B cell (primary cell): ENCODE data around the gene DIS3. TPM values are rescaled to one million over a fixed set of nuclear protein-coding genes. Genes with fewer than 3 reads are reported as not detected.

Experiments used
- ATAC-seq: fragments of 200-7000 bp; cut with Tn5 transposase; one replicate; pipeline ENCODE4 v1.10.0; 2021; ENCODE audit warnings: low read depth, mild to moderate bottlenecking, moderate number of reproducible peaks, moderate library complexity
- CTCF ChIA-PET: fragments of 350-600 bp; sonication (Branson Sonifier 250); formaldehyde crosslinking; loops from one replicate; lab custom pipeline; 2021; ENCODE audit warnings: antibody characterized with exemption, inconsistent platforms; lab: Charles Lee
- POLR2A ChIA-PET: fragments of 350-600 bp; sonication (Branson Sonifier 250); formaldehyde crosslinking; loops from one replicate; lab custom pipeline; 2021; ENCODE audit warnings: antibody characterized with exemption; lab: Charles Lee
- DNase-seq: peaks from one replicate; pipeline ENCODE4 v3.0.0; 2013
- H2AFZ ChIP-seq: 2 replicates; pipeline ENCODE4 v1.6.1; 2012; ENCODE audit warnings: mild to moderate bottlenecking, low read depth, low read length; ENCODE audit not compliant: insufficient read depth, poor library complexity, severe bottlenecking
- H3K27ac ChIP-seq, 2 donors: 1 replicate in 1 of 2; 2 replicates in 1 of 2; pipeline ENCODE4 v1.5.1; 2012 to 2013; ENCODE audit warnings: low read length in 2 of 2, mild to moderate bottlenecking in 2 of 2, moderate library complexity in 1 of 2
- H3K27me3 ChIP-seq, 4 experiments: fragments of 200-600 bp in 1 of 4; sonication (generic) in 1 of 4; replicated peaks in 1 of 4; 1 replicate in 2 of 4; 2 replicates in 2 of 4; pipeline versions ENCODE4 v1.6.1 to v1.7.0; 2013 to 2016; ENCODE audit warnings: low read length in 3 of 4, mild to moderate bottlenecking in 2 of 4, mixed read lengths in 1 of 4, moderate library complexity in 1 of 4; ENCODE audit not compliant: insufficient read depth in 4 of 4, control insufficient read depth in 3 of 4; ENCODE audit errors: control extremely low read depth in 1 of 4
- H3K36me3 ChIP-seq, 2 experiments: replicated peaks in 1 of 2; 1 replicate in 1 of 2; 2 replicates in 1 of 2; pipeline versions ENCODE4 v1.6.1 to v1.7.1; 2013; ENCODE audit warnings: low read length in 1 of 2; ENCODE audit not compliant: insufficient read depth in 2 of 2, control insufficient read depth in 1 of 2; ENCODE audit errors: control extremely low read depth in 1 of 2, extremely low read depth in 1 of 2
- H3K4me1 ChIP-seq, 2 donors: fragments of 200-600 bp in 1 of 2; sonication (generic) in 1 of 2; 1 replicate in 1 of 2; 2 replicates in 1 of 2; pipeline versions ENCODE4 v1.5.1 to v1.6.1; 2013 to 2017; ENCODE audit warnings: low read length in 2 of 2; ENCODE audit not compliant: control insufficient read depth in 2 of 2, insufficient read depth in 2 of 2
- H3K4me2 ChIP-seq: replicated peaks from 2 replicates; pipeline ENCODE3; 2012; ENCODE audit warnings: mild to moderate bottlenecking, low read depth, low read length; ENCODE audit not compliant: poor library complexity, severe bottlenecking
- H3K4me3 ChIP-seq, 5 experiments: fragments of 200-600 bp in 1 of 5; sonication (generic) in 1 of 5; 1 replicate in 3 of 5; 2 replicates in 2 of 5; pipeline versions ENCODE4 v1.5.1 to v1.7.0; 2011 to 2016; ENCODE audit warnings: low read length in 4 of 5, mild to moderate bottlenecking in 4 of 5, low read depth in 2 of 5, control low read depth in 1 of 5, moderate library complexity in 1 of 5; ENCODE audit not compliant: insufficient read depth in 1 of 5; ENCODE audit errors: control extremely low read depth in 1 of 5, extremely low read depth in 1 of 5
- H3K79me2 ChIP-seq: fragments of 200-600 bp; sonication (generic); one replicate; pipeline ENCODE4 v1.6.0; 2016; ENCODE audit warnings: low read length; ENCODE audit not compliant: control insufficient read depth, insufficient read depth
- H3K9ac ChIP-seq: fragments of 200-600 bp; sonication (generic); 2 replicates; pipeline ENCODE4 v1.6.1; 2017; ENCODE audit warnings: mild to moderate bottlenecking, low read length, moderate library complexity
- H3K9me3 ChIP-seq, 3 donors: one replicate each; pipeline versions ENCODE4 v1.6.1 to v1.7.1; 2013; ENCODE audit warnings: low read length in 2 of 3; ENCODE audit not compliant: control insufficient read depth in 2 of 3, insufficient read depth in 1 of 3; ENCODE audit errors: control extremely low read depth in 1 of 3
- H4K20me1 ChIP-seq: 2 replicates; pipeline ENCODE4 v1.6.0; 2012; ENCODE audit warnings: mild to moderate bottlenecking, low read length; ENCODE audit not compliant: insufficient read depth, control insufficient read depth, poor library complexity, severe bottlenecking
- H3K27ac Mint-ChIP-seq: one replicate; pipeline ENCODE4 v1.8.0; 2021; ENCODE audit warnings: mixed read lengths
- H3K27me3 Mint-ChIP-seq: one replicate; pipeline ENCODE4 v1.8.0; 2021; ENCODE audit warnings: mixed read lengths
- H3K4me1 Mint-ChIP-seq: one replicate; pipeline ENCODE4 v1.8.0; 2021; ENCODE audit warnings: mixed read lengths
- H3K4me3 Mint-ChIP-seq: one replicate; pipeline ENCODE4 v1.8.0; 2021; ENCODE audit warnings: mixed read lengths
- H3K9me3 Mint-ChIP-seq: one replicate; pipeline ENCODE4 v1.8.0; 2022; ENCODE audit warnings: mixed read lengths; ENCODE audit not compliant: insufficient read depth
- EZH2 ChIP-seq: IDR thresholded peaks from 2 replicates; pipeline ENCODE4 v1.6.1; 2012; ENCODE audit warnings: borderline replicate concordance, low read depth, mild to moderate bottlenecking, moderate library complexity, low read length; ENCODE audit not compliant: insufficient read depth, poor library complexity, severe bottlenecking
- WGBS: methylation state at CpG from one replicate; pipeline ENCODE4 v1.1.5; 2013; ENCODE audit warnings: missing lambda C conversion rate; ENCODE audit not compliant: insufficient coverage; 5-methylcytosine and 5-hydroxymethylcytosine counted together
- intact Hi-C: fragments of 100-400 bp; cut with micrococcal nuclease; formaldehyde crosslinking; loops from one replicate; pipeline ENCODE4 v1.10.0; 2022
- polyA plus RNA-seq: library from polyadenylated mRNA; depleted of rRNA; stranded (reverse); fragments of >200 nt; gene quantifications from 2 replicates; pipeline ENCODE4 v1.2.3, GENCODE V29; 2012
- total RNA-seq, 2 donors: library from RNA; stranded (reverse); fragments of 120-200 nt in 1 of 2; gene quantifications; 1 replicate in 1 of 2; 2 replicates in 1 of 2; pipeline versions ENCODE4 v1.2.3 to v1.2.4, GENCODE V29; 2013 to 2022
- TF ChIP-seq, protein P1 (sequence below): fragments of 200-600 bp; IDR thresholded peaks from one replicate; pipeline ENCODE4 v1.8.0; 2022; ENCODE audit warnings: antibody characterized with exemption, mild to moderate bottlenecking

The DIS3 gene
- total and polyA plus RNA-seq, 2 donors (not counting 1 experiment from before 2014, with no cell fraction given), result 10.4 to 39.8 TPM

DNA sequence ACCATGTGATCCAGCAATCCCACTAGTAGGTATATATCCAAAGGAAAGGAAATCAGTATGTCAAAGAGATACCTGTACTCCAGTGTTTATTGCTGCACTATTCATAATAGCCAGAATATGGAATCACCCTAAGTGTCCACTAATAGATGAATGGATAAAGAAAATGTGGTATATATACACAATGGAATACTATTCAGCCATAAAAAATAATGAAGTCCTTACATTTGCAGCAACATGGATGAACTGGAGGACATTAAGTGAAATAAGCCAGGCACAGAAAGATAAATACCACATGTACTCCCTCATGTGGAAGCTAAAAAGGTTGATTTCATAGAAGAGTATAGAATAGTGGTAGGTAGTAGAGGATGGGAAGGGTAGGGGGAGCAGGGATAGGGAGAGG is 30.5 kb downstream of the DIS3 start:
- no peaks in the 10 kb centered on the region for H3K27me3 Mint-ChIP-seq
- peaks cover 3% of the 10 kb centered on the region for H3K9me3 Mint-ChIP-seq
- H2AFZ ChIP-seq, result no peak overlapping the region
- no peak for ATAC-seq
- H3K4me3 ChIP-seq, result no peak overlapping the region
- no peaks in the 10 kb centered on the region for H3K4me1 Mint-ChIP-seq
- H3K9me3 ChIP-seq, result no peaks in the 10 kb centered on the region
- H3K4me1 ChIP-seq, result no peaks in the 10 kb centered on the region
- intact Hi-C loops, result no loop called here
- ChIA-PET POLR2A (no interaction called here), CTCF (no interaction called here)
- DNase-seq, result no peak
- no peak for TF ChIP-seq EZH2
- TF ChIP-seq, protein P1, sequence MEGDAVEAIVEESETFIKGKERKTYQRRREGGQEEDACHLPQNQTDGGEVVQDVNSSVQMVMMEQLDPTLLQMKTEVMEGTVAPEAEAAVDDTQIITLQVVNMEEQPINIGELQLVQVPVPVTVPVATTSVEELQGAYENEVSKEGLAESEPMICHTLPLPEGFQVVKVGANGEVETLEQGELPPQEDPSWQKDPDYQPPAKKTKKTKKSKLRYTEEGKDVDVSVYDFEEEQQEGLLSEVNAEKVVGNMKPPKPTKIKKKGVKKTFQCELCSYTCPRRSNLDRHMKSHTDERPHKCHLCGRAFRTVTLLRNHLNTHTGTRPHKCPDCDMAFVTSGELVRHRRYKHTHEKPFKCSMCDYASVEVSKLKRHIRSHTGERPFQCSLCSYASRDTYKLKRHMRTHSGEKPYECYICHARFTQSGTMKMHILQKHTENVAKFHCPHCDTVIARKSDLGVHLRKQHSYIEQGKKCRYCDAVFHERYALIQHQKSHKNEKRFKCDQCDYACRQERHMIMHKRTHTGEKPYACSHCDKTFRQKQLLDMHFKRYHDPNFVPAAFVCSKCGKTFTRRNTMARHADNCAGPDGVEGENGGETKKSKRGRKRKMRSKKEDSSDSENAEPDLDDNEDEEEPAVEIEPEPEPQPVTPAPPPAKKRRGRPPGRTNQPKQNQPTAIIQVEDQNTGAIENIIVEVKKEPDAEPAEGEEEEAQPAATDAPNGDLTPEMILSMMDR, result no peak
- H3K9ac ChIP-seq, result no peak overlapping the region
- H3K79me2 ChIP-seq, result peaks cover 6% of the 10 kb centered on the region
- H3K36me3 ChIP-seq, result peaks cover 6 to 57% of the 10 kb centered on the region in 2 experiments
- H3K4me2 ChIP-seq, result no peak overlapping the region
- H3K27ac Mint-ChIP-seq, result no peak overlapping the region
- H3K27ac ChIP-seq, result no peak overlapping the region
- H3K4me3 Mint-ChIP-seq, result no peak overlapping the region
- no peaks in the 10 kb centered on the region for H3K27me3 ChIP-seq
- H4K20me1 ChIP-seq, result peaks cover 12% of the 10 kb centered on the region

DNA sequence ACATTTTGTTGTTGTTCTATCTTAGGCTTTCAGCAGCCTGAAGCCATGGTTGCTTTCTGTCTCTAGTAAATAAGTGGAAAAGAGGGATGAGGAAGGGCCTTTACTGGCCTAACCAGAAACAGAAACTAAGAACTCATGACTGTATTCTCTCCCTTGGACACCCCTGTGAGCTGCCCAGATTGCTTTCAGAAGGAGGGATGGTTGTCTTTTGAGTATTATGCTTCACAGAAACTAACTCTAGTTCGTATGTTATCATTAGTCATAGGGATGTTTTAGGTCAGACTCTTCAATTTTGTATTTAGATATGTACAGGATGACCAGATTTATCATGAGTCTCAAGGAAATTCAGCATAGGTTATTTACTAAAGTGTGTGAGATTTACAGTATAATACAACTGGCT is 36.4 kb downstream of the DIS3 start:
- ChIA-PET CTCF (no interaction called here), POLR2A (no interaction called here)
- H3K9ac ChIP-seq, result no peak overlapping the region
- no peak for DNase-seq
- Mint-ChIP-seq H3K9me3 (no peaks in the 10 kb centered on the region), H3K27ac (no peak overlapping the region), H3K4me3 (no peak overlapping the region), H3K4me1 (no peaks in the 10 kb centered on the region), H3K27me3 (no peaks in the 10 kb centered on the region)
- H3K4me2 ChIP-seq, result no peak overlapping the region
- H3K79me2 ChIP-seq, result peaks cover 2% of the 10 kb centered on the region
- TF ChIP-seq EZH2, result no peak
- TF ChIP-seq, protein P1, result no peak
- intact Hi-C loops, result no loop called here
- H2AFZ ChIP-seq, result no peak overlapping the region
- no peak overlapping the region for H3K27ac ChIP-seq
- no peak for ATAC-seq
- peaks cover 9 to 31% of the 10 kb centered on the region in 2 experiments for H3K36me3 ChIP-seq
- no peaks in the 10 kb centered on the region for H4K20me1 ChIP-seq
- no peaks in the 10 kb centered on the region for H3K4me1 ChIP-seq
- no peak overlapping the region for H3K4me3 ChIP-seq
- no peaks in the 10 kb centered on the region for H3K27me3 ChIP-seq
- no peaks in the 10 kb centered on the region for H3K9me3 ChIP-seq
- WGBS, result no CpG with 5 or more reads among the region's 1 CpG
